NCI-H128 (cell line): Measurements from ENCODE around the gene TOP3B.

ENCODE experiments used
- DNase-seq: peaks from one replicate; lab custom pipeline; 2025; ENCODE audit not compliant: unreplicated experiment; lab: John Stamatoyannopoulos, UW

The TOP3B gene

GRCh38 chr22:21980547-21980946 is 2.0 kb downstream of the TOP3B start:
- DNase-seq: no peak

- DNase-seq: no peak
These were observed 3.8 kb downstream of the TOP3B start for GRCh38 chr22:21978564-21979386.

- DNase-seq: no peak
These were observed 4.8 kb downstream of the TOP3B start for GRCh38 chr22:21977814-21978213.

GRCh38 chr22:21975854-21976345 is 6.7 kb downstream of the TOP3B start:
- no peak for DNase-seq

- no peak for DNase-seq
These were observed 7.3 kb downstream of the TOP3B start for GRCh38 chr22:21975273-21975672.

GRCh38 chr22:21974058-21974649 is 8.4 kb downstream of the TOP3B start:
- no peak for DNase-seq

GRCh38 chr22:21972806-21973205 is 9.8 kb downstream of the TOP3B start:
- no peak for DNase-seq

- no peak for DNase-seq
These were observed 10.3 kb downstream of the TOP3B start for GRCh38 chr22:21972293-21972779.

- DNase-seq: no peak
These were observed 10.7 kb downstream of the TOP3B start for GRCh38 chr22:21971858-21972275.

- DNase-seq: no peak
These were observed 11.6 kb downstream of the TOP3B start for GRCh38 chr22:21970800-21971617.

GRCh38 chr22:21970037-21970799 is 12.4 kb downstream of the TOP3B start:
- no peak for DNase-seq

- no peak for DNase-seq
These were observed 14.0 kb downstream of the TOP3B start for GRCh38 chr22:21968452-21969129.

GRCh38 chr22:21967693-21968271 is 14.8 kb downstream of the TOP3B start:
- no peak for DNase-seq

GRCh38 chr22:21966643-21967516 is 15.7 kb downstream of the TOP3B start:
- no peak for DNase-seq

GRCh38 chr22:21965762-21966288 is 16.8 kb downstream of the TOP3B start:
- DNase-seq: no peak

GRCh38 chr22:21964918-21965484 is 17.6 kb downstream of the TOP3B start:
- no peak for DNase-seq

GRCh38 chr22:21964234-21964633 is 18.4 kb downstream of the TOP3B start:
- DNase-seq: no peak

- no peak for DNase-seq
These were observed 18.8 kb downstream of the TOP3B start for GRCh38 chr22:21963790-21964211.
